ENCODE data around the gene KIF1B. TPM values are rescaled to one million over a fixed set of nuclear protein-coding genes. Genes with fewer than 3 reads are reported as not detected.
A peak's percentile ranks its signal among the peaks of the same experiment; 100 is the strongest.

The KIF1B gene
- total and polyA plus RNA-seq, 9 of the 15 experiments (the other 6 are each of a cell fraction or from before 2014, with no cell fraction given): 2.8 to 19.8 (median 11.9) TPM

DNA sequence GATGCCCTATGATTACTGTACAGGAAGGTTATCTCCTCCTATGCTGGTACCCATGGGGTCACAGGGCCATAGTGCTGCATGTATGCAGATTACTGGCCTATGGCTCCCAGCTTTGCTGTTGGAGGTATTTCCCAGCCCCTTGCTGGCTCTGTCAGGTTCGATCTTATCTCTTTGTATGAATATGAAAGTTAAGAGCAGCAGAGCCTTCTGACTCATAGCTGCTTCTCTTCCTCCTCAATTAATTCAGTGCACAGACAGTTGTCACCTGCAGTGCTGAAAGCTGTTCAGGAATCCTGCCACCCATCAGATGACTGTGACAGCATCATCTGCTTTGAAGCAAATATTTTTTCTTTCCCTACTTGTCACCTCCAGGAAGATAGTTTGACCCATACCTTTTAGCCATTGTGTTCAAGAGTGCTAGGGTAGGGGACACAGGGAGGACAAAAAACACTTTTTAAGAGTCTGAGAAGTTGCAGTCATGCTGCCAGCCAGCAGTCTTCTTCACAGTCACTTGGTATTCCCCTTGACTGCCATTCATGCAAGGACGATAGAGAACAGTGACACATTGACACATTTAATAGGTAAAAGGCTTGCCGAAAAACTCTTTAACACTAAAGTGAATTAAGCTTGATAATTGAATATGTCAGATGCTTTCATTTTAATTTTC is 73.1 kb downstream of the KIF1B start (continued):
- TF ChIP-seq, protein P1, sequence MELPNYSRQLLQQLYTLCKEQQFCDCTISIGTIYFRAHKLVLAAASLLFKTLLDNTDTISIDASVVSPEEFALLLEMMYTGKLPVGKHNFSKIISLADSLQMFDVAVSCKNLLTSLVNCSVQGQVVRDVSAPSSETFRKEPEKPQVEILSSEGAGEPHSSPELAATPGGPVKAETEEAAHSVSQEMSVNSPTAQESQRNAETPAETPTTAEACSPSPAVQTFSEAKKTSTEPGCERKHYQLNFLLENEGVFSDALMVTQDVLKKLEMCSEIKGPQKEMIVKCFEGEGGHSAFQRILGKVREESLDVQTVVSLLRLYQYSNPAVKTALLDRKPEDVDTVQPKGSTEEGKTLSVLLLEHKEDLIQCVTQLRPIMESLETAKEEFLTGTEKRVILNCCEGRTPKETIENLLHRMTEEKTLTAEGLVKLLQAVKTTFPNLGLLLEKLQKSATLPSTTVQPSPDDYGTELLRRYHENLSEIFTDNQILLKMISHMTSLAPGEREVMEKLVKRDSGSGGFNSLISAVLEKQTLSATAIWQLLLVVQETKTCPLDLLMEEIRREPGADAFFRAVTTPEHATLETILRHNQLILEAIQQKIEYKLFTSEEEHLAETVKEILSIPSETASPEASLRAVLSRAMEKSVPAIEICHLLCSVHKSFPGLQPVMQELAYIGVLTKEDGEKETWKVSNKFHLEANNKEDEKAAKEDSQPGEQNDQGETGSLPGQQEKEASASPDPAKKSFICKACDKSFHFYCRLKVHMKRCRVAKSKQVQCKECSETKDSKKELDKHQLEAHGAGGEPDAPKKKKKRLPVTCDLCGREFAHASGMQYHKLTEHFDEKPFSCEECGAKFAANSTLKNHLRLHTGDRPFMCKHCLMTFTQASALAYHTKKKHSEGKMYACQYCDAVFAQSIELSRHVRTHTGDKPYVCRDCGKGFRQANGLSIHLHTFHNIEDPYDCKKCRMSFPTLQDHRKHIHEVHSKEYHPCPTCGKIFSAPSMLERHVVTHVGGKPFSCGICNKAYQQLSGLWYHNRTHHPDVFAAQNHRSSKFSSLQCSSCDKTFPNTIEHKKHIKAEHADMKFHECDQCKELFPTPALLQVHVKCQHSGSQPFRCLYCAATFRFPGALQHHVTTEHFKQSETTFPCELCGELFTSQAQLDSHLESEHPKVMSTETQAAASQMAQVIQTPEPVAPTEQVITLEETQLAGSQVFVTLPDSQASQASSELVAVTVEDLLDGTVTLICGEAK (IDR thresholded peaks at IDR 0.05): no peak
- TF ChIP-seq, protein P1 (CRISPR knock-in tag; IDR thresholded peaks at IDR 0.05): no peak
- TF ChIP-seq TAL1 (IDR thresholded peaks at IDR 0.05): no peak
- 0 out of 2 replicates have a peak, but pooled peaks have one; percentile 21 for TF ChIP-seq CTBP1 (IDR thresholded peaks at IDR 0.05; ENCODE audit: borderline replicate concordance)
- 0 out of 2 replicates have a peak, but pooled peaks have one; percentile 32 for TF ChIP-seq TEAD4 (IDR thresholded peaks at IDR 0.05; ENCODE audit: low read length)
- TF ChIP-seq TEAD4 (CRISPR knock-in tag; IDR thresholded peaks at IDR 0.05; ENCODE audit: borderline replicate concordance): no peak
- peak; percentile 25; the same call in 1 of the 2 replicates for TF ChIP-seq CBFA2T2 (conservative IDR thresholded peaks at IDR 0.05)
- TF ChIP-seq, protein P2, sequence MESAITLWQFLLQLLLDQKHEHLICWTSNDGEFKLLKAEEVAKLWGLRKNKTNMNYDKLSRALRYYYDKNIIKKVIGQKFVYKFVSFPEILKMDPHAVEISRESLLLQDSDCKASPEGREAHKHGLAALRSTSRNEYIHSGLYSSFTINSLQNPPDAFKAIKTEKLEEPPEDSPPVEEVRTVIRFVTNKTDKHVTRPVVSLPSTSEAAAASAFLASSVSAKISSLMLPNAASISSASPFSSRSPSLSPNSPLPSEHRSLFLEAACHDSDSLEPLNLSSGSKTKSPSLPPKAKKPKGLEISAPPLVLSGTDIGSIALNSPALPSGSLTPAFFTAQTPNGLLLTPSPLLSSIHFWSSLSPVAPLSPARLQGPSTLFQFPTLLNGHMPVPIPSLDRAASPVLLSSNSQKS (CRISPR knock-in tag; IDR thresholded peaks at IDR 0.05): no peak
- no peak for TF ChIP-seq JUND (IDR thresholded peaks at IDR 0.05; ENCODE audit: borderline replicate concordance, low read depth, low read length)
- TF ChIP-seq JUND (tag; IDR thresholded peaks at IDR 0.05; ENCODE audit: borderline replicate concordance, low read depth, low read length): peak; percentile 17; the same call in 1 of the 3 replicates
- peak; percentile 44; the same call in 1 of the 2 replicates for TF ChIP-seq DPF2 (IDR thresholded peaks at IDR 0.05)
- TF ChIP-seq KLF13 (tag; IDR thresholded peaks at IDR 0.05; ENCODE audit: borderline replicate concordance, low read depth): no peak
- TF ChIP-seq FOSL1 (tag; conservative IDR thresholded peaks at IDR 0.05): peak; percentile 58
- TF ChIP-seq ARID1B (IDR thresholded peaks at IDR 0.05): 0 out of 2 replicates have a peak, but pooled peaks have one; percentile 38
- no peak for TF ChIP-seq ZNF780A (CRISPR knock-in tag; IDR thresholded peaks at IDR 0.05)
- TF ChIP-seq MEIS2 (IDR thresholded peaks at IDR 0.05; ENCODE audit: partially characterized antibody): peak; percentile 71
- TF ChIP-seq ZNF239 (CRISPR knock-in tag; IDR thresholded peaks at IDR 0.05): no peak
- TF ChIP-seq KDM5B (IDR thresholded peaks at IDR 0.05; ENCODE audit: insufficient replicate concordance, low read depth, low read length): no peak
- TF ChIP-seq STAT5B (CRISPR knock-in tag; IDR thresholded peaks at IDR 0.05): no peak
- TF ChIP-seq SMARCA4 (IDR thresholded peaks at IDR 0.05): 0 out of 2 replicates have a peak, but pooled peaks have one; percentile 44
